K562 (cell line): ENCODE results near the gene MROH8. TPM values are rescaled to one million over a fixed set of nuclear protein-coding genes. Genes with fewer than 3 reads are reported as not detected.

ENCODE experiments used
- ARID3A ChIP-seq: IDR thresholded peaks from 2 replicates; pipeline ENCODE4 v1.6.1; 2012; ENCODE audit warnings: low read depth, low read length, improper control_type of control experiment, borderline replicate concordance
- ASH1L ChIP-seq: fragments of 450-650 bp; IDR thresholded peaks from 2 replicates; pipeline ENCODE4 v1.6.1; 2018; ENCODE audit warnings: borderline replicate concordance, mild to moderate bottlenecking, low read depth; ENCODE audit not compliant: partially characterized antibody
- CBFA2T2 ChIP-seq: fragments of 450-650 bp; conservative IDR thresholded peaks from 2 replicates; pipeline ENCODE4 v1.6.1; 2017; ENCODE audit warnings: mild to moderate bottlenecking
- E2F8 ChIP-seq: fragments of 450-650 bp; IDR thresholded peaks from 2 replicates; pipeline ENCODE4 v1.7.1; 2018; ENCODE audit warnings: mild to moderate bottlenecking, low read depth; ENCODE audit not compliant: partially characterized antibody
- GATA2 ChIP-seq: sonication (generic); formaldehyde crosslinking; IDR thresholded peaks from 2 replicates; pipeline ENCODE4 v1.4.0; 2020; ENCODE audit warnings: mild to moderate bottlenecking, missing genetic modification reagents
- HDAC6 ChIP-seq: IDR thresholded peaks from 2 replicates; pipeline ENCODE4 v1.6.1; 2012; ENCODE audit warnings: low read depth, mild to moderate bottlenecking, control low read depth, inconsistent platforms, low read length, moderate library complexity
- HMBOX1 ChIP-seq: sonication (generic); IDR thresholded peaks from 2 replicates; pipeline ENCODE4 v1.6.1; 2016
- KHSRP ChIP-seq: fragments of 450-650 bp; IDR thresholded peaks from 2 replicates; pipeline ENCODE4 v1.6.1; 2017
- NR1H2 ChIP-seq: sonication (generic); formaldehyde crosslinking; IDR thresholded peaks from 2 replicates; pipeline ENCODE4 v1.4.0; 2020; ENCODE audit warnings: mild to moderate bottlenecking, missing genetic modification reagents
- PHTF2 ChIP-seq: fragments of 250-450 bp; sonication (Bioruptor Pico); IDR thresholded peaks from 2 replicates; pipeline ENCODE4 v1.5.0; 2021; ENCODE audit warnings: mild to moderate bottlenecking
- POLR2AphosphoS2 ChIP-seq: IDR thresholded peaks from 2 replicates; pipeline ENCODE4 v1.6.1; 2012; ENCODE audit warnings: low read length, improper control_type of control experiment
- PRDM10 ChIP-seq: fragments of 450-650 bp; IDR thresholded peaks from 2 replicates; pipeline ENCODE4 v1.6.1; 2018; ENCODE audit not compliant: partially characterized antibody
- SMARCB1 ChIP-seq: IDR thresholded peaks from 2 replicates; pipeline ENCODE4 v1.6.1; 2011; ENCODE audit warnings: improper control_type of control experiment, low read depth; ENCODE audit not compliant: insufficient read length
- STAT5A ChIP-seq: IDR thresholded peaks from 2 replicates; pipeline ENCODE4 v1.6.1; 2012; ENCODE audit warnings: low read length, inconsistent platforms, borderline replicate concordance
- STAT6 ChIP-seq: sonication (generic); formaldehyde crosslinking; IDR thresholded peaks from 2 replicates; pipeline ENCODE4 v1.8.1; 2023; ENCODE audit warnings: mild to moderate bottlenecking, missing genetic modification reagents
- ZKSCAN1 ChIP-seq: fragments of 150-350 bp; IDR thresholded peaks from 2 replicates; pipeline ENCODE4 v1.6.1; 2016; ENCODE audit warnings: low read depth, low read length
- ZNF3 ChIP-seq: fragments of 250-450 bp; sonication (Bioruptor Pico); IDR thresholded peaks from 2 replicates; pipeline ENCODE4 v1.5.0; 2021; ENCODE audit warnings: mild to moderate bottlenecking, moderate library complexity
- ZNF778 ChIP-seq: fragments of 450-650 bp; formaldehyde crosslinking; IDR thresholded peaks from 2 replicates; pipeline ENCODE4 v1.4.0; 2020; ENCODE audit warnings: mild to moderate bottlenecking, moderate library complexity
- polyA plus RNA-seq, 8 experiments: library from polyadenylated mRNA; depleted of rRNA in 4 of 8; stranded (reverse) in 5 of 8; unstranded in 3 of 8; fragments of >200 nt; fragmentation: Nextera tagmentation in 2 of 8; fragmentation: Illumina TruSeq in 1 of 8; extraction: Ambion mirVana in 2 of 8; extraction: Trizol in 1 of 8; gene quantifications; 2 replicates each; pipeline versions ENCODE4 v1.2.1 to v1.2.3, GENCODE V29; 2011 to 2014; ENCODE audit warnings: inconsistent platforms in 1 of 8, missing spikeins in 1 of 8
- total RNA-seq, 7 experiments: library from RNA; depleted of rRNA in 6 of 7; stranded (reverse); fragments of >200 nt in 6 of 7; fragmentation: Illumina TruSeq in 2 of 7; extraction: Trizol in 2 of 7; gene quantifications; 2 replicates each; pipeline versions ENCODE4 v1.2.1 to v1.2.3, GENCODE V29; 2011 to 2021; ENCODE audit warnings: low replicate concordance in 1 of 7

Gene MROH8
- total and polyA plus RNA-seq, 9 of the 15 experiments (the other 6 are each of a cell fraction or from before 2014, with no cell fraction given): 0.21 to 1.5 (median 0.78) TPM

- no peak for TF ChIP-seq E2F8
- no peak for TF ChIP-seq NR1H2 (CRISPR knock-in tag)
- TF ChIP-seq CBFA2T2: 0 out of 2 replicates have a peak, but pooled peaks have one; percentile 5
- no peak for TF ChIP-seq POLR2AphosphoS2
- TF ChIP-seq ZNF3: no peak
- no peak for TF ChIP-seq SMARCB1
- no peak for TF ChIP-seq KHSRP
- TF ChIP-seq HDAC6: no peak
- no peak for TF ChIP-seq PRDM10
- no peak for TF ChIP-seq GATA2
- no peak for TF ChIP-seq ASH1L
- peak; percentile 81 for TF ChIP-seq HMBOX1
- no peak for TF ChIP-seq ZKSCAN1
- no peak for TF ChIP-seq ZNF778 (CRISPR knock-in tag)
- peak; percentile 60 for TF ChIP-seq STAT5A
- peak; percentile 39; the same call in 1 of the 2 replicates for TF ChIP-seq ARID3A
- TF ChIP-seq PHTF2: no peak
- TF ChIP-seq STAT6 (CRISPR knock-in tag): no peak
These were observed 12.5 kb downstream of the MROH8 start (continued) for GRCh38 chr20:37166867-37167266.
